GM21423 (cell line): Measurements from ENCODE around the gene ZGRF1.
A peak's percentile ranks its signal among the peaks of the same experiment; 100 is the strongest.
"Not testable (repeated sequence)": the region's sequence is repeated elsewhere in the genome, so short reads cannot be mapped to it uniquely, and the experiment has no call there.

Source experiments
- ATAC-seq: cut with Tn5 transposase; IDR thresholded peaks from one replicate; pipeline ENCODE4 v1.9.1; 2021; ENCODE audit warnings: mild to moderate bottlenecking, moderate library complexity; ENCODE audit not compliant: unreplicated experiment

ZGRF1 gene

GRCh38 chr4:112644595-112645535 lies 8.2 kb upstream of the ZGRF1 start:
- not testable (repeated sequence) for ATAC-seq

DNA sequence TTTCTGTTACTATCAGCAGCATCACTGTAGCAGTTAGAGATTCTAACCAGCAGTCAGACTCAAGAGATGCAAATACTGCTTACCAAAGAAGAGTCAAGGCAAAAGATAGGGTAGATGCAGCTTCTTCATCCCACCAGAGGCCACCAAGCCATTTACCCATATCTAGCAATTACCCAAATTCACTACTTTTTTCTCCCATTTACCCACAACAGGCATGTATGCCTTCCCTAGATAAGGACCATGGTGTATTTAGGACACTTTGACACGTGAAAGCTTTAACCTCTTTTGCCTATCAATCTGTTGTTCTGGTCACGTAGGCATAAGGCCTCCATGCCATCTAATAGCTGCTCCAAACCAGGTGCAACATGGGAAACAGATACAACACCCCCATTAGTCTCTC lies 5.8 kb upstream of the ZGRF1 start:
- ATAC-seq: no peak

DNA sequence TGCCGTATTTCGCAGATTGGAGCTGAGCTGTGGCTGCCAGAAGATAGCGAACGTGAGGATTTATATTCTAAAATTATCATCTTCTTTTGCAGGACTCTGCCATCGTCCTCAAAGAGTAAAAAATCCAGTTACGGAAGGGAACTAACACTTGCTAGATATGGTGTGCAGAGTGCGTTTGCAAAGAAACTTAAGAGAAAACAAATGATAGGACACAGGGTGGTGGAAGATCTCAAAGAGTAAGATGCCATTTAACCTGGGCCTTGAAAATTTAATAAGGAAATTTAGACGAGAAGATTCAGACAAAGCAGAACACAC lies 800 bp upstream of the ZGRF1 start:
- peak; percentile 1 for ATAC-seq

- no peak for ATAC-seq
These were observed 3.1 kb downstream of the ZGRF1 start for GRCh38 chr4:112633477-112634235.

DNA sequence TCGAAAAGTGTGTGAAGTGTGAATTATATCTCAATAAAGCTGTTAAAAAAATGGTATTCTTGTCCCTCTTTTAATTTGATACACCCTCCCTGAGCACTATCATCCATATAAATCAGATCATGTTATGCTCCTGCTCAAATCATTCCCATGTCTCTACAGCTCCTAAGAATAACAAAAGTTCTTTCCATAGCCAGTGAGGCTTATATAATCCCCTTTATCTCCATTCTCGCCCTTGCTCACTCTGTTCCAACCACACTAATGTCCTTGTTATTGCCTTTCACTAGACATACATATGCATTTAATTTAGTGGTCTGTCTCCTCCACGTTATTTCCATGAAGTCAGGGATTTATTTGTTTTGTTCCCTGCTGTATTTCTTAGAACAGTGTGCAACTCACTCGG lies 10.5 kb downstream of the ZGRF1 start:
- ATAC-seq: no peak

DNA sequence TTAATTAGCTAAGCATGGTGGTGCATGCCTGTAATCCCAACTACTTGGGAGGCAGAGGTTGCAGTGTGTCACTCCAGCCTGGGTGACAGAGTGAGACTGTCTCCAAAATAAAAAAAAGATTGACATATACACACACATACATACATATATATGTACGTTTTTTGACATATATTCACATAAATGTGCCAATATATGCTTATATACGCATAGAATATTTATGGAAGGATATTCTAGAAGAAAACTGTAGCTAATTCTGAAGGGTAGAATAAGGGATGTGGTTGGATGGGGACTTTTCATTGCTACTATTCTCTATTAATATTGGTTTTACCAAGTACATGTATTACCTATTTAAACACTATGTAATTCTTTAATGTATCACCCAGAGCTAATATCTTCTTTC lies 19.7 kb downstream of the ZGRF1 start:
- ATAC-seq: no peak

GRCh38 chr4:112612814-112613213 lies 23.9 kb downstream of the ZGRF1 start:
- not testable (repeated sequence) for ATAC-seq

GRCh38 chr4:112604589-112604988 lies 32.1 kb downstream of the ZGRF1 start:
- peak; percentile 78 for ATAC-seq

DNA sequence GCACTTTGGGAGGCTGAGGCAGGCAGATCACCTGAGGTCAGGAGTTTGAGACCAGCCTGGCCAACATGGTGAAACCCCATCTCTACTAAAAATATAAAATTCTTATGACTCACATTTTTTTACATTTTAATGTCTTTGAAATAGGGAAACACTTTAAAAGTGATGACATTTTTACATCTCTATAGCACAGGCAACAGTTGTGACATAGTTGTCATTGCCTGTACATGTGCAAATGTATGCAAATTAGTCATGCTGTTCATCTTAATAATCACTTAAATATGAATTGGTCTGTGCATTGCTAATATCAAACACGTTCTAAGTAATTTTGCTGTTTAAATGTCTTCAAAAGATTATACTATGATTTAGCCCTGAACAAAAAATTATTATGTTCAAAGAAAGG lies 41.7 kb downstream of the ZGRF1 start:
- ATAC-seq: no peak

DNA sequence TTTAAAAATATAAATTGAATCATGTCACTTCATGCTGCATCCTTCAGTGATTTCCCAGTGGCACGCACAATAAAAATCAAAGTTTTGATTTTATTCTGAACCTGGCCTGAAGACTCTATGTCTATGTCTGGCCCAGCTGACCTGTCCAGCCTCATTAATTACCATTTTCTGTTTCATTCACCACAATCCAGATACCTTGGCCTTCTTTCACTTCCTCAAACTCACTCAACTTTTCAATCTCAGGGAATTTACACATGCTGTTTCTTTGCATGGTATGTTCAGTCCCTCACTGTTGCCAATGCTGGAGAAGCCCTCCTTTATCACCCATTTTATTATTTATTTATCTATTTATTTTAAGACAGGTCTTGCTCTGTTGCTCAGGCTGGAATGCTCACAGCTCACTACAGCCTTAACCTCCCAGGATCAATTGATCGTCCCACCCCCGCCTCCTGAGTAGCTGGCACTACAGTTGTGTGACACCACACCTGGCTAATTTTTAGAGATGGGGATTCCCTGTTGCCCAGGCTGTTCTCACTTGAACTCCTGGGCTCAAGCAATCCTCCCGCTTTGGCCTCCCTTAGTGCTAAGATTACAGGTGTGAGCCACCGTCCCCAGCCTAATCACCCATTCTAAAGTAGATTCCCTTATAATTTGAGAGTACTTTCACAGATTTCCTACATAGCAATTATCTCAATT lies 43.1 kb downstream of the ZGRF1 start:
- no peak for ATAC-seq

GRCh38 chr4:112592717-112593116 lies 44.0 kb downstream of the ZGRF1 start:
- ATAC-seq: no peak

DNA sequence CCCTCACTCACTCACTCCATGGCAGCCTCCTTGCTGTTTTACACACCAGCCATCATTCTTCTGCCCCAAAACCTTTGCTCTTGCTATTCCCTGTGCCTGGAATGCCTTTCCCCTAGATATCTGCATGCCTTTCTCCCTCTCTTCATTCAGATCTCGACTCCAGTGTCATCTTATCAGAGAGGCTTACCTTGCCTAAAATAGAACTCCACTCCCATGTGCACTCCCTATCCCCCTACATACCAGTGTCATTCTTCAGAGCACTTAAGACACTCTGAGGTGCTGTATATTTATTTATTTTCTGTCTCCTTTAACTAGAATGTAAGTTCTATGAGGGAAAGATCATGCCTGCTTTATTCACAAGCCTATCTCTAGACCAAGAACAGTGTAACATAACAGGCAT lies 45.1 kb downstream of the ZGRF1 start:
- no peak for ATAC-seq

DNA sequence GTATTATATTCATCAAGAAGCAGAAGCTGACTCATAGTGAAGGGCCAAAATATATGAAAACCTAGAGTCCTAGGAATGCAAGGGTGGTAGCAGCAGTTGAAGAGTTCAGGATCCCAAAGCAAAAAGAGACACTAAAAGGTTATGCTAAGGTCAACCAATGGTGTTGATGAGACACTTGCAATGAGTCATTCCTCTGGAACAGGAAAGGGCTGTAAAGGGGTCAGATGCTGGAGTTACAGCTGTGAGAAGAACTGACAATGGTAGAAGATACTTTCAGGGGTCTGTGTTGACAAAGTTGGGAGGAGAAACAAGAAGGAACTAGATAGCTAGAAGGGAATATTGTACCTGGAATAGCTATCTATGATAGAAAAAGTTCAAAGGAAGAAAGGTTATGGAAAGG lies 47.5 kb downstream of the ZGRF1 start:
- no peak for ATAC-seq

DNA sequence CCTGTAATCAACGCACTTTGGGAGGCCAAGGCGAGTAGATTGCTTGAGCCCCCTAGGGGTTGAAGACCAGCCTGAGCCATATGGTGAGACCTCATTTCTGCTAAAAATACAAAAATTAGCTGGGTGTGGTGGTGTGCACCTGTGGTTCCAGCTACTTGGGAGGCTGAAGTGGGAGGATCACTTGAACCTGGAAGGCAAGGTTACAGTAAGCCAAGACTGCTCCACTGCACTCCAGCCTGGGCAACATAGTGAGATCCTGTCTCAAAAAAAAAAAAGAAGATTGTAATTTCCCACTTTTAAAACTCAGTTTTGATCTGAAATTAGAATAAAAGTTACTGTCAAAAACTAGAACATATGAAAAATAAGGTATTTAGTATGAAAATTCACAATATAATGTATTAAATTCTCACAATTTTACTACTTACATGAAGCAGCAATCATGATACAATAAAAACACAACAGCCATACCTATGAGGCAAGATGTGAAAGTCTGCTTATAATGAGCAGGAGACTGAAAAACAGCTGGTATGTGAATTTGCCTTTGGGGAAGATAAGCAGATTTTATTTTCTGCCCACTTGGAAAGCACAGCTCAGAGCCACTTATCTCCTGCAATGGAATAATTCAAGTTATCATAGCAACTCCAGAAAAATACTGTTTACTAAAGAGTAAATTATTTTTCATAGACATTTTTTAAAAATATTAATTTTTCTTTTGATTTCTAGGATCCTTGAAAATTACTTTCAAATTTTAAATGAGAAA lies 50.6 kb downstream of the ZGRF1 start:
- no peak for ATAC-seq

- ATAC-seq: no peak
These were observed 69.2 kb downstream of the ZGRF1 start for GRCh38 chr4:112567536-112567935.

DNA sequence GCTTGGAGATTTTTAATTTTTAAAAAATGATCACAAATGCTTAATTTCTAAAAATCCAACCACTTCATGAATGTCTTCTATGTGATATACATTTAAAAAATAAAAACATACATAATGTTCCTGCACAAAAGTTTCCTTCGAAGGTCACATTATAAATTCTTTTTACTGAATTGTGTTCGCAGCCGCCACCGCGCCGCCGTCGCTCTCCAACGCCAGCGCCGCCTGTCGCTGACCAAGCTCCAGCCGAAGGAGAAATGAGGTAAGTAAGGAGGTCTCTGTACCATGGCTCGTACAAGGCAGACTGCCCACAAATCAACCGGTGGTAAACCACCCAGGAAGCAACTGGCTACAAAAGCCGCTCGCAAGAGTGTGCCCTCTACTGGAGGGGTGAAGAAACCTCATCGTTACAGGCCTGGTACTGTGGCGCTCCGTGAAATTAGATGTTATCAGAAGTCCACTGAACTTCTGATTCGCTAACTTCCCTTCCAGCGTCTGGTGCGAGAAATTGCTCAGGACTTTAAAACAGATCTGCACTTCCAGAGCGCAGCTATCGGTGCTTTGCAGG lies 71.9 kb downstream of the ZGRF1 start:
- no peak for ATAC-seq

DNA sequence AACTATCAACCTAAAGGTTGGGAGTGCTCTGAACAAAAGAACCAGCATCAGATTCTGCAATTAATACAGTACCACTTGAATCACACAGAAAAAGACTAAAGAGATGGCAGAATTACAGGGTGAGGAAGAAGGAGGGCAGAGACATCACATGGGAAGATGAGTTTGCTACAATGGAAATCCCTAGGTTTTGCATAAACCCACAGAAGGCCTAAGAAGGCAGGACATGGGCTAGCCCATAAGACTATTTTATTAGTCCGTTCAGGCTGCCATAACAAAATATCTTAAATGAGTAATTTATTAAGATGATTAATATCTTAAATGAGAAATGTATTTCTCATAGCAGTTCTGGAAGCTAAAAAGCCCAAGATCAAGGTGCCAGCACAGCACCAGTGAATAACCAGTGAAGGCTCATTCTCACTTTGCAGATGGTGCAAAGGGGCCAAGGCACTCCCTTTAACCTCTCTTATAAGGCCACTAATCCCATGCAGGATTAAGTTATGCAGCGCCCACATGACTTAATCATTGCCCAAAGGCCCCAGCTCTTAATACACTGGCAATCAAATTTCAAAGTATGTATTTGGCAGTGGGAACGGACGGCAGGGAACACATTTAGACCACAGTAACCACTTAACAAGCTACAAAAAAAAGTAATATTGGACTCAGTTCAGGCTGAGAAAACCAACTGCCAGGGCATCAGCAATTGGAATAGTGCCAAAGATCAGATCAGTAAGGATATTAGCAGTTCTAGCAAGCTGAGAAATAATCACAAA lies 73.1 kb downstream of the ZGRF1 start:
- ATAC-seq: no peak

DNA sequence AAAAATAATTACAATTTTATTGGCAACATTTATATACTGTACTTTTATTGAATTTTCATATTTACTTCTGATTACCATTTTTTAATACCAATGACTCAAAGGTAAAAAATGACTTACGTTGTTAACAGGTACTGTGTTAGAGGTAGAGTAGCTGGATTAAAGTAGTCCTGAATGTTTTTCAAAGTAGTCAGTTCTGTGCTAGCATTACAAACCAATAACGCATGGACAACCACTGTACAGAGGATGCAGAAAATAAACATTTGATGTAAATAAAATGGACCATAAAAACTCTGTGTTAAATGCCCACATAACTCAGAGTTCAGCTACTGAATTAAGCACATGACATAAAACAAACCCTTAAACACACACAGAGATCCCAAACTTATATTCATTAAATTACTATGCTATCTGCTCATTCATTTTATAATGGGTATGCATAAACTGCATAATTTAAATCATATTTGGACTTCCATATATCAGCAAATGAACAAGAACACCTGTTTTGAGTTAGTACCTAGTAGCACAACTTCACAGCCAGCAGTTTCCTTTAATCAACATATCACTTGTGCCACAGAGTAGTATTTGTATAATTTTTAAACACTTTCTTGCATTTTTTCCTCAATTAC lies 74.3 kb downstream of the ZGRF1 start:
- no peak for ATAC-seq

DNA sequence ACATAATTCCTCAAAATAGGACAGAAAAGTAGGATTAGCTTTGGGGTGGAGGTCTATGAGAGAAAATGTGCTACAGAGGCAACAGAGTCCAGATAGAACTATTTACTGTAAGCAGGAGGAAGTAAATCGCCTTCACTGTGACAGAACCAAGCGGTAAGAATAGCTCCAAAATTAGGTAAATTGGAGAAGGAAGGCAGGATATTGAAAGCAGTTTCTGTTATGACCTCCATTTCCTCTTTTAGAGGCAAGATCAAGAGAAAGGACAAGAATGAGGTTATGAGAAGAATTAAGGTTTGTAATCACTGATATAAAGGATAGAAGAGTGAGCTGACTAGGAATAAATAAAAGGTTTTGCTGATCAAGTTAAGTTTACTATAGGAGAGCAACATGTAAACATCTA lies 76.6 kb downstream of the ZGRF1 start:
- ATAC-seq: peak; percentile 68
